Measurements from ENCODE around the gene PCDH9. TPM values are rescaled to one million over a fixed set of nuclear protein-coding genes. Genes with fewer than 3 reads are reported as not detected.

PCDH9 gene
- total and polyA plus RNA-seq, 12 donors = 2.9 to 32.0 (median 15.4) TPM

DNA sequence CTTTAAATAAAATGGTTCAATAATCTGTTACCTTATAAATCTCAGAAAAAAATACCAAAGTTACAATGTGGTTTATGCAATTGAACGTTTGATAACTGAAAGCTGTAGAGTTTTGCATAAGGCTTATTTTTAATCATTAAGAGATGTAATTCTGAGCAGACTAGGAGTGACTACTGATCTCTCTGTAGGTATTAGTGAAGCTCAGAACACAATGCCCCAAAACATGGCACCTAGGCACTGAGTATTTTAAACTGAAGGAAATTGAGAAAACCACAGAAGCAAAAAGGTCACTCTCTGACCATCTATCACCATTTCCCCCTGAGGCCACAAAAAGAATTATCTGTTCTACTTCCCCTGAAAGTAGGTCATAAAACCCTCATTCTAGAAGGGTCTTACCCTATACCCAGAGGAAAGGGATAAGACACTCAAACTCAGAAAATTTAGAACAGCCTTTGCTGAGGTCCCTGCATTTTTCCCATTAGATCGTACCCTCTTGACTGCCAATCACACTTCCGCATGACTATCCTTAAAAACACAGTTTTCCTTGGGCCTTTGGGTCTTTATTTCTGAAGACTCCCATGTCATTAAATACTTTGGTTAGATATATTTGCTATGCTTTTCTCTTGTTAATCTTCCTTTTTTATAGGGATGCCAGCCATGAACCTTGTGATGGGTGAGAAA lies 158.1 kb downstream of the PCDH9 start:
- ATAC-seq = no peak
- TF ChIP-seq, protein P1, sequence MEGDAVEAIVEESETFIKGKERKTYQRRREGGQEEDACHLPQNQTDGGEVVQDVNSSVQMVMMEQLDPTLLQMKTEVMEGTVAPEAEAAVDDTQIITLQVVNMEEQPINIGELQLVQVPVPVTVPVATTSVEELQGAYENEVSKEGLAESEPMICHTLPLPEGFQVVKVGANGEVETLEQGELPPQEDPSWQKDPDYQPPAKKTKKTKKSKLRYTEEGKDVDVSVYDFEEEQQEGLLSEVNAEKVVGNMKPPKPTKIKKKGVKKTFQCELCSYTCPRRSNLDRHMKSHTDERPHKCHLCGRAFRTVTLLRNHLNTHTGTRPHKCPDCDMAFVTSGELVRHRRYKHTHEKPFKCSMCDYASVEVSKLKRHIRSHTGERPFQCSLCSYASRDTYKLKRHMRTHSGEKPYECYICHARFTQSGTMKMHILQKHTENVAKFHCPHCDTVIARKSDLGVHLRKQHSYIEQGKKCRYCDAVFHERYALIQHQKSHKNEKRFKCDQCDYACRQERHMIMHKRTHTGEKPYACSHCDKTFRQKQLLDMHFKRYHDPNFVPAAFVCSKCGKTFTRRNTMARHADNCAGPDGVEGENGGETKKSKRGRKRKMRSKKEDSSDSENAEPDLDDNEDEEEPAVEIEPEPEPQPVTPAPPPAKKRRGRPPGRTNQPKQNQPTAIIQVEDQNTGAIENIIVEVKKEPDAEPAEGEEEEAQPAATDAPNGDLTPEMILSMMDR (IDR thresholded peaks at IDR 0.05) = no peak
- Histone ChIP-seq H3K27ac (no peak overlapping the region), H3K27me3 (no peaks in the 10 kb centered on the region), H3K36me3 (no peaks in the 10 kb centered on the region), H3K9me3 (no peaks in the 10 kb centered on the region), H3K4me3 (no peak overlapping the region), H3K4me1 (peaks cover 0 to 3% (median 0%) of the 10 kb centered on the region in 9 donors)
- intact Hi-C loops (cut with DNase I) = loop anchor here in 4 of 10 donors (5.0 to 10.0 kb wide), 2 partner anchors 75 to 153 kb away; no protein-coding TSS in a partner anchor
- no peak for DNase-seq
- 94 to 96% methylated on average over 3 of the region's 3 CpGs for WGBS, 2 donors

GRCh38 chr13:67070306-67070705 lies 159.8 kb downstream of the PCDH9 start:
- DNase-seq = no peak
- Histone ChIP-seq H3K4me3 (no peak overlapping the region), H3K9me3 (no peaks in the 10 kb centered on the region), H3K27me3 (no peaks in the 10 kb centered on the region), H3K4me1 (peaks cover 0 to under 1% (median 0%) of the 10 kb centered on the region in 9 donors), H3K27ac (no peak overlapping the region), H3K36me3 (no peaks in the 10 kb centered on the region)
- TF ChIP-seq, protein P1 (IDR thresholded peaks at IDR 0.05) = no peak
- no peak for ATAC-seq
- intact Hi-C loops (cut with DNase I) = loop anchor here in 4 of 10 donors (5.0 to 10.0 kb wide), 2 partner anchors 73 to 154 kb away; no protein-coding TSS in a partner anchor

DNA sequence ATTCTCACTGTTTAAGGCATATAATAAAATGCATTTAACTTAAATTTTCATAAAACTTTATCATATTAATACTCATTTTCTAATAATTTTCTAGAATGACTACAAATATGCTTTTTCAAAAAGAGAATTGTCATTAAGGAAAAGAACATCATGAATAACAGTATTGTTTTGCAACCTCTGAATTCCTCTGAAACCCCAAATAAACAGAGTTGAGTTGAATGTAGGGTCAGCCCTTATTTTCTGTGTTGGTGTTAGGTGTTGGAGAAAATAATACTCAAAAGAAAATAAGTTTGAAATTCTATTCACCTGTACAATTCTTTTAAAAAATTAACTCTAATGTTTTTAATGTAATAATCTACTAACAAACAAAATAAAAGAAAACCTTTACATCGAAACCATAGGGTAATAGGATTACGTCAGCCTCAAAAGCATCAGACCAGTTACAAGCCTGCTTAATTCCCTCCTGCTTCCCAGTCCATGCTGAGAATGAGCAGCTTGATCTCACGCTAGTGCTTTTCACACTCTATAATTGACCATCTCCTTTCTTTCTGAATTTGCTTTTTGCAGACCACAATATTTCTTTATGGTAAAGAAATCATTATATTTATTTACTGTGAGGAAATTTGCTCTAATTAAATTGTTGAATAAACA lies 160.9 kb downstream of the PCDH9 start:
- Histone ChIP-seq H3K36me3 (no peaks in the 10 kb centered on the region), H3K27me3 (no peaks in the 10 kb centered on the region), H3K9me3 (no peaks in the 10 kb centered on the region), H3K4me1 (no peaks in the 10 kb centered on the region), H3K27ac (no peak overlapping the region), H3K4me3 (no peak overlapping the region)
- DNase-seq (no peak), ATAC-seq (no peak)
- TF ChIP-seq, protein P1 (IDR thresholded peaks at IDR 0.05) = no peak
- WGBS, 2 donors = 89 to 90% methylated on average over 3 of the region's 3 CpGs
- intact Hi-C loops (cut with DNase I) = no loop called here

- 76 to 95% methylated on average over 2 of the region's 2 CpGs for WGBS, 2 donors
These were observed 165.2 kb downstream of the PCDH9 start for GRCh38 chr13:67064920-67065319.

More at GRCh38 chr13:67064920-67065319, 165.2 kb downstream of the PCDH9 start:
- no peaks in the 10 kb centered on the region for H3K9me3 ChIP-seq
- DNase-seq (no peak), ATAC-seq (no peak)
- TF ChIP-seq, protein P1 (IDR thresholded peaks at IDR 0.05) = no peak
- intact Hi-C loops (cut with DNase I) = loop anchor here in 1 of 10 donors (5.0 kb wide), 1 partner anchor 338 kb away; no protein-coding TSS in a partner anchor
- no peaks in the 10 kb centered on the region for H3K27me3 ChIP-seq
- no peak overlapping the region for H3K27ac ChIP-seq
- no peaks in the 10 kb centered on the region for H3K36me3 ChIP-seq
- no peak overlapping the region for H3K4me3 ChIP-seq
- H3K4me1 ChIP-seq = peaks cover 0 to 13% (median 2%) of the 10 kb centered on the region in 9 donors
